Thyroid gland (tissue), 4 donors: ENCODE data around the gene ABCA5.

Experiments used
- POLR2A ChIP-seq, 2 donors: fragments of 450-650 bp; IDR thresholded peaks; one replicate each; pipeline ENCODE4 v1.6.1; 2017; ENCODE audit warnings: antibody characterized with exemption in 2 of 2, mild to moderate bottlenecking in 2 of 2, moderate library complexity in 1 of 2
- TF ChIP-seq, protein P1 (sequence below), 6 experiments: fragments of 200-600 bp in 3 of 6; fragments of 450-650 bp in 3 of 6; sonication (generic) in 3 of 6; IDR thresholded peaks; one replicate each; pipeline ENCODE4 v1.5.1; 2016 to 2019; ENCODE audit warnings: antibody characterized with exemption in 6 of 6, mild to moderate bottlenecking in 2 of 6, inconsistent platforms in 1 of 6, moderate library complexity in 1 of 6

DNA sequence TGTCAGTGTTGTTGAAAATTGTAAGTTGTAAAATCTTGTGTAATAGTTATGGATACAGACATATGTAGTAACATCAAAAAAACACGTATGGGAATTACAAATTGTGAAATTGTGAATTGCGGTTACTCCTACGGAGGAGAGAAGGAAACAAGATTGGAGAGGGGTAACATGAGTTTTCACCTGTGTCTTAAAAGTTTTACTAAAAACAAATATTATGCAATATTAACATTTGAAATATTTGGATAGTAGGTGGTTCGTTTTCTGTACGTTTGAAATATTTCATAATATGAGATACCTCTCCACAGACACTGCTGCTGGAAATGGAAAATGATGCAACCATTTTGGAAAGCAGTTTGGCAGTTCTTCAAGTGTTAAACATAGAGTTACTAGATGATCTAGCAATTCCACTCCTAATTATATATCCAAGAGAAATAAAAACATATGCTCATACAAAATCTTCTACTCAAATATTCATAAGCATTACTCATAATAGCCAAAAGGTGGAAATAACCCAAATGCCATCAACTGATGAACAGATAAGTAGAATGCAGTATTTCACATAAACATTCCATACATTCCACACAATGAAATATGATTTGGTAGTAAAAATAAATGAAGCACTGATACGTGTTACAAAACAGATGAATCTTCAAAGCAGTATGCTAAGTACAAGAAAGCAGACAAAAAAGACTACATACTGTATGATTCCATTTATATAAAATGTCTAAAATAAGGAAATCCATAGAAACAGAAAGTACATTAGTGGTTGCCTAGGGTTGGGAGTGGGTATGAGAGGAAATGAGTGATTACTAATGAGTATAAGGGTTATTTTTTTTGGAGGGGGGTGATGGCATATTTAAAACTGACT lies 57.6 kb downstream of the ABCA5 start:
- TF ChIP-seq, protein P1, sequence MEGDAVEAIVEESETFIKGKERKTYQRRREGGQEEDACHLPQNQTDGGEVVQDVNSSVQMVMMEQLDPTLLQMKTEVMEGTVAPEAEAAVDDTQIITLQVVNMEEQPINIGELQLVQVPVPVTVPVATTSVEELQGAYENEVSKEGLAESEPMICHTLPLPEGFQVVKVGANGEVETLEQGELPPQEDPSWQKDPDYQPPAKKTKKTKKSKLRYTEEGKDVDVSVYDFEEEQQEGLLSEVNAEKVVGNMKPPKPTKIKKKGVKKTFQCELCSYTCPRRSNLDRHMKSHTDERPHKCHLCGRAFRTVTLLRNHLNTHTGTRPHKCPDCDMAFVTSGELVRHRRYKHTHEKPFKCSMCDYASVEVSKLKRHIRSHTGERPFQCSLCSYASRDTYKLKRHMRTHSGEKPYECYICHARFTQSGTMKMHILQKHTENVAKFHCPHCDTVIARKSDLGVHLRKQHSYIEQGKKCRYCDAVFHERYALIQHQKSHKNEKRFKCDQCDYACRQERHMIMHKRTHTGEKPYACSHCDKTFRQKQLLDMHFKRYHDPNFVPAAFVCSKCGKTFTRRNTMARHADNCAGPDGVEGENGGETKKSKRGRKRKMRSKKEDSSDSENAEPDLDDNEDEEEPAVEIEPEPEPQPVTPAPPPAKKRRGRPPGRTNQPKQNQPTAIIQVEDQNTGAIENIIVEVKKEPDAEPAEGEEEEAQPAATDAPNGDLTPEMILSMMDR (IDR thresholded peaks at IDR 0.05) = no peak
- TF ChIP-seq POLR2A (IDR thresholded peaks at IDR 0.05) = no peak
